IMR-90 (cell line): ENCODE data around the gene MR1. TPM values are rescaled to one million over a fixed set of nuclear protein-coding genes. Genes with fewer than 3 reads are reported as not detected.
A peak's percentile ranks its signal among the peaks of the same experiment; 100 is the strongest.

Source experiments
- ATAC-seq: fragments of 200-7000 bp; cut with Tn5 transposase; 2 replicates; pipeline ENCODE4 v1.9.1; 2020; ENCODE audit warnings: low read depth, mild to moderate bottlenecking, moderate library complexity
- BruUV-seq: library from RNA; stranded (reverse); fragments of 400-500 nt; replicated peaks from 2 replicates; lab custom pipeline; 2021; lab: Mats Ljungman, UMichigan
- CTCF ChIA-PET: fragments of 300-600 bp; formaldehyde crosslinking; extraction: SDS; loops from one replicate; lab custom pipeline; 2021; ENCODE audit warnings: antibody characterized with exemption; lab: Yijun Ruan, JAX
- POLR2A ChIA-PET: fragments of 300-600 bp; sonication (Branson Sonifier 250); formaldehyde crosslinking; loops from one replicate; lab custom pipeline; 2022; ENCODE audit warnings: antibody characterized with exemption; ENCODE audit not compliant: unreplicated experiment; lab: Charles Lee
- DNase-seq: peaks from one replicate; pipeline ENCODE4 v3.0.0; 2013
- H2AFZ ChIP-seq: replicated peaks from 2 replicates; pipeline ENCODE3; 2013; ENCODE audit warnings: low read length, mild to moderate bottlenecking; ENCODE audit not compliant: poor library complexity
- H2AK5ac ChIP-seq: 2 replicates; pipeline ENCODE4 v1.6.1; 2013; ENCODE audit warnings: low read depth, low read length, inconsistent platforms
- H2AK9ac ChIP-seq: replicated peaks from 2 replicates; pipeline ENCODE3; 2013; ENCODE audit warnings: mild to moderate bottlenecking, low read depth, low read length, moderate library complexity; ENCODE audit not compliant: poor library complexity
- H2BK120ac ChIP-seq: 2 replicates; pipeline ENCODE4 v1.6.1; 2013; ENCODE audit warnings: low read depth, low read length, inconsistent platforms
- H2BK15ac ChIP-seq: 3 replicates; pipeline ENCODE4 v1.6.1; 2013; ENCODE audit warnings: low read depth, low read length, inconsistent platforms
- H2BK20ac ChIP-seq: 2 replicates; pipeline ENCODE4 v1.6.1; 2013; ENCODE audit warnings: low read depth, mild to moderate bottlenecking, inconsistent platforms, low read length, moderate library complexity
- H2BK5ac ChIP-seq: 2 replicates; pipeline ENCODE4 v1.6.1; 2013; ENCODE audit warnings: mild to moderate bottlenecking, low read depth, low read length, inconsistent platforms; ENCODE audit not compliant: poor library complexity, severe bottlenecking
- H3K14ac ChIP-seq: replicated peaks from 2 replicates; pipeline ENCODE4 v1.6.1; 2013; ENCODE audit warnings: low read depth, low read length, inconsistent platforms
- H3K18ac ChIP-seq: 2 replicates; pipeline ENCODE4 v1.6.1; 2013; ENCODE audit warnings: low read depth, low read length, control low read depth
- H3K23ac ChIP-seq: 2 replicates; pipeline ENCODE4 v1.6.1; 2013; ENCODE audit warnings: low read depth, low read length, inconsistent platforms
- H3K27ac ChIP-seq: 2 replicates; pipeline ENCODE4 v1.5.1; 2013; ENCODE audit warnings: mild to moderate bottlenecking, control low read depth, low read length; ENCODE audit not compliant: insufficient read depth
- H3K27me3 ChIP-seq: 2 replicates; pipeline ENCODE4 v1.6.1; 2013; ENCODE audit warnings: low read length; ENCODE audit not compliant: control insufficient read depth, insufficient read depth
- H3K36me3 ChIP-seq: 2 replicates; pipeline ENCODE4 v1.6.1; 2013; ENCODE audit warnings: low read length, mixed read lengths; ENCODE audit not compliant: control insufficient read depth, insufficient read depth
- H3K4ac ChIP-seq: 2 replicates; pipeline ENCODE4 v1.6.1; 2013; ENCODE audit warnings: low read depth, low read length, inconsistent platforms
- H3K4me1 ChIP-seq: 2 replicates; pipeline ENCODE4 v1.6.1; 2013; ENCODE audit warnings: low read length, mixed read lengths; ENCODE audit not compliant: control insufficient read depth, insufficient read depth
- H3K4me2 ChIP-seq: 2 replicates; pipeline ENCODE4 v1.6.1; 2013; ENCODE audit warnings: low read depth, mild to moderate bottlenecking, control low read depth, low read length, moderate library complexity
- H3K4me3 ChIP-seq: 2 replicates; pipeline ENCODE4 v1.5.1; 2013; ENCODE audit warnings: low read depth, mild to moderate bottlenecking, control low read depth, low read length, moderate library complexity; ENCODE audit not compliant: insufficient read depth
- H3K56ac ChIP-seq: 2 replicates; pipeline ENCODE4 v1.6.1; 2013; ENCODE audit warnings: low read length, inconsistent platforms; ENCODE audit not compliant: insufficient read depth; ENCODE audit errors: extremely low read depth
- H3K79me1 ChIP-seq, 2 experiments: 2 replicates each; pipeline ENCODE4 v1.6.1; 2013; ENCODE audit warnings: low read length in 2 of 2, inconsistent platforms in 1 of 2, low read depth in 1 of 2
- H3K9ac ChIP-seq: 2 replicates; pipeline ENCODE4 v1.6.1; 2013; ENCODE audit warnings: low read depth, low read length, control low read depth
- H3K9me1 ChIP-seq: 2 replicates; pipeline ENCODE4 v1.6.1; 2013; ENCODE audit warnings: low read length, inconsistent platforms; ENCODE audit not compliant: insufficient read depth
- H3K9me3 ChIP-seq: 2 replicates; pipeline ENCODE4 v1.6.1; 2013; ENCODE audit warnings: low read length; ENCODE audit not compliant: control insufficient read depth, insufficient read depth
- H4K20me1 ChIP-seq: 2 replicates; pipeline ENCODE4 v1.6.1; 2013; ENCODE audit warnings: low read length, inconsistent platforms; ENCODE audit not compliant: insufficient read depth
- H4K5ac ChIP-seq: 2 replicates; pipeline ENCODE4 v1.6.1; 2013; ENCODE audit warnings: mild to moderate bottlenecking, low read depth, low read length, control low read depth
- H4K8ac ChIP-seq, 2 experiments: 2 replicates each; pipeline ENCODE4 v1.6.1; 2013; ENCODE audit warnings: low read depth in 2 of 2, low read length in 2 of 2, control low read depth in 1 of 2, inconsistent platforms in 1 of 2
- H4K91ac ChIP-seq: 2 replicates; pipeline ENCODE4 v1.6.1; 2013; ENCODE audit warnings: low read depth, low read length, inconsistent platforms; ENCODE audit not compliant: insufficient read depth
- CEBPB ChIP-seq: IDR thresholded peaks from 2 replicates; pipeline ENCODE4 v1.6.1; 2012; ENCODE audit warnings: low read depth, low read length, improper control_type of control experiment
- CHD1 ChIP-seq: IDR thresholded peaks from 2 replicates; pipeline ENCODE4 v1.6.1; 2012; ENCODE audit warnings: low read depth, low read length, improper control_type of control experiment
- CTCF ChIP-seq: conservative IDR thresholded peaks from 2 replicates; pipeline ENCODE4 v1.5.1; 2012; ENCODE audit warnings: mild to moderate bottlenecking, low read depth, low read length, improper control_type of control experiment
- ELK1 ChIP-seq: fragments of 150-350 bp; IDR thresholded peaks from 2 replicates; pipeline ENCODE4 v1.6.1; 2016; ENCODE audit warnings: low read depth, mild to moderate bottlenecking, low read length, moderate library complexity, borderline replicate concordance
- FOS ChIP-seq: fragments of 150-350 bp; IDR thresholded peaks from 2 replicates; pipeline ENCODE4 v1.6.1; 2016; ENCODE audit warnings: low read depth, low read length
- MAZ ChIP-seq: IDR thresholded peaks from 2 replicates; pipeline ENCODE4 v1.6.1; 2012; ENCODE audit warnings: low read depth, mild to moderate bottlenecking, low read length, improper control_type of control experiment, moderate library complexity, borderline replicate concordance
- MXI1 ChIP-seq: IDR thresholded peaks from 2 replicates; pipeline ENCODE4 v1.6.1; 2012; ENCODE audit warnings: low read depth, mild to moderate bottlenecking, low read length, moderate library complexity, borderline replicate concordance
- RAD21 ChIP-seq: IDR thresholded peaks from 2 replicates; pipeline ENCODE4 v1.6.1; 2012; ENCODE audit warnings: low read length, improper control_type of control experiment
- RCOR1 ChIP-seq: IDR thresholded peaks from 2 replicates; pipeline ENCODE4 v1.6.1; 2012; ENCODE audit warnings: mild to moderate bottlenecking, low read length, improper control_type of control experiment; ENCODE audit not compliant: insufficient replicate concordance
- SMC3 ChIP-seq: fragments of 150-350 bp; IDR thresholded peaks from 2 replicates; pipeline ENCODE4 v1.6.1; 2016; ENCODE audit warnings: low read depth, mild to moderate bottlenecking, antibody characterized with exemption, low read length, moderate library complexity
- USF2 ChIP-seq: fragments of 150-350 bp; IDR thresholded peaks from 2 replicates; pipeline ENCODE4 v1.6.1; 2017; ENCODE audit warnings: mild to moderate bottlenecking, antibody characterized with exemption, low read length, low read depth
- WGBS, 2 experiments: methylation state at CpG; one replicate each; pipeline versions ENCODE4 v1.1.5 to v1.1.7; 2013; ENCODE audit warnings: missing lambda C conversion rate in 2 of 2; ENCODE audit not compliant: insufficient read length in 1 of 2; ENCODE audit errors: extremely low coverage in 2 of 2; 5-methylcytosine and 5-hydroxymethylcytosine counted together
- dilution Hi-C: fragments of 300-500 bp; cut with HindIII; formaldehyde crosslinking; loops from one replicate; pipeline ENCODE4 v1.14.3; 2018; ENCODE audit warnings: low sequenced_read_pairs; ENCODE audit not compliant: unreplicated experiment
- in situ Hi-C: fragments of 300-500 bp; cut with MboI; formaldehyde crosslinking; loops from 3 replicates; pipeline ENCODE4 v1.14.3; 2019; ENCODE audit warnings: low sequenced_read_pairs, inconsistent platforms, mixed read lengths
- intact Hi-C: fragments of 100-400 bp; cut with micrococcal nuclease; formaldehyde crosslinking; loops from 2 replicates; pipeline ENCODE4 v1.10.0; 2022
- polyA plus RNA-seq, 3 experiments: library from polyadenylated mRNA; depleted of rRNA; stranded (reverse); fragments of >200 nt; gene quantifications; 2 replicates each; pipeline ENCODE4 v1.2.3, GENCODE V29; 2012; ENCODE audit warnings: low replicate concordance in 1 of 3
- total RNA-seq: library from RNA; depleted of rRNA; stranded (reverse); fragments of >200 nt; gene quantifications from 2 replicates; pipeline ENCODE4 v1.2.3, GENCODE V29; 2012

The MR1 gene
- total and polyA plus RNA-seq, 2 of the 4 experiments (the other 2 are of a cell fraction), result 6.0 to 6.1 TPM

- H3K79me1 ChIP-seq, result no peaks in the 10 kb centered on the region
- no peak overlapping the region for H2BK120ac ChIP-seq
- H3K4me1 ChIP-seq, result peaks cover 3% of the 10 kb centered on the region
- no peaks in the 10 kb centered on the region for H3K9me1 ChIP-seq
- H3K4me2 ChIP-seq, result peak overlapping the region; percentile 31; the same call in 1 of the 2 replicates
- H4K5ac ChIP-seq, result no peak overlapping the region; the same call in 1 of the 2 replicates
- no peak overlapping the region for H2AK5ac ChIP-seq
- no peak for TF ChIP-seq RCOR1
- TF ChIP-seq CTCF, result no peak
- 0 out of 2 replicates have a peak, but pooled peaks have one; percentile 19 for TF ChIP-seq USF2
- no peak for TF ChIP-seq MAZ
- TF ChIP-seq SMC3, result no peak
- 0 out of 2 replicates have a peak, but pooled peaks have one; percentile 21 for TF ChIP-seq MXI1
- TF ChIP-seq FOS, result no peak
- peak; percentile 53; the same call in 1 of the 2 replicates for TF ChIP-seq CEBPB
- TF ChIP-seq ELK1, result no peak
- no peak for TF ChIP-seq RAD21
- TF ChIP-seq CHD1, result no peak
- H3K23ac ChIP-seq, result no peak overlapping the region
- dilution Hi-C loops, result no loop called here
- CTCF ChIA-PET, result interaction anchor here (1.4 to 1.5 kb wide), 2 partner anchors 10 to 17 kb away, joined by 3 to 6 read pairs; no protein-coding TSS in a partner anchor
- H3K27ac ChIP-seq, result no peak overlapping the region
- no peak overlapping the region for H3K14ac ChIP-seq
- intact Hi-C loops, result no loop called here
- H3K18ac ChIP-seq, result no peak overlapping the region; the same call in 1 of the 2 replicates
- H3K9ac ChIP-seq, result no peak overlapping the region
- 44% methylated on average over 5 of the region's 6 CpGs; no CpG with 5 or more reads in 1 of the 2 experiments for WGBS, 2 experiments
- H3K27me3 ChIP-seq, result no peaks in the 10 kb centered on the region
- ATAC-seq, result no peak; the same call in 1 of the 2 replicates
- H3K36me3 ChIP-seq, result no peaks in the 10 kb centered on the region
- no TSS peak for BruUV-seq
- H3K56ac ChIP-seq, result no peak overlapping the region
- POLR2A ChIA-PET, result no interaction called here
- peak overlapping the region; percentile 3 to 59; a peak in 3 of 4 replicates for H4K8ac ChIP-seq
- peak overlapping the region; percentile 75 for H2AFZ ChIP-seq
- no peak overlapping the region for H2BK20ac ChIP-seq
- in situ Hi-C loops, result no loop called here
- peaks cover 3% of the 10 kb centered on the region for H3K9me3 ChIP-seq
- peak overlapping the region; percentile 9; the same call in 1 of the 3 replicates for H2BK15ac ChIP-seq
- H4K91ac ChIP-seq, result peak overlapping the region; percentile 38; the same call in 1 of the 2 replicates
- H2BK5ac ChIP-seq, result no peak overlapping the region
- no peak overlapping the region for H3K4me3 ChIP-seq
- peak; percentile 66 for DNase-seq
- no peak overlapping the region for H3K4ac ChIP-seq
- H4K20me1 ChIP-seq, result no peaks in the 10 kb centered on the region
- H2AK9ac ChIP-seq, result no peak overlapping the region
Observed at GRCh38 chr1:181062836-181063428, 29.1 kb downstream of the MR1 start.
